GM19035 (cell line): ENCODE results near the gene PCSK7.
"Not testable (repeated sequence)": the region's sequence is repeated elsewhere in the genome, so short reads cannot be mapped to it uniquely, and the experiment has no call there.

Source experiments
- ATAC-seq: cut with Tn5 transposase; IDR thresholded peaks from one replicate; pipeline ENCODE4 v1.9.1; 2021; ENCODE audit not compliant: unreplicated experiment

PCSK7 gene

DNA sequence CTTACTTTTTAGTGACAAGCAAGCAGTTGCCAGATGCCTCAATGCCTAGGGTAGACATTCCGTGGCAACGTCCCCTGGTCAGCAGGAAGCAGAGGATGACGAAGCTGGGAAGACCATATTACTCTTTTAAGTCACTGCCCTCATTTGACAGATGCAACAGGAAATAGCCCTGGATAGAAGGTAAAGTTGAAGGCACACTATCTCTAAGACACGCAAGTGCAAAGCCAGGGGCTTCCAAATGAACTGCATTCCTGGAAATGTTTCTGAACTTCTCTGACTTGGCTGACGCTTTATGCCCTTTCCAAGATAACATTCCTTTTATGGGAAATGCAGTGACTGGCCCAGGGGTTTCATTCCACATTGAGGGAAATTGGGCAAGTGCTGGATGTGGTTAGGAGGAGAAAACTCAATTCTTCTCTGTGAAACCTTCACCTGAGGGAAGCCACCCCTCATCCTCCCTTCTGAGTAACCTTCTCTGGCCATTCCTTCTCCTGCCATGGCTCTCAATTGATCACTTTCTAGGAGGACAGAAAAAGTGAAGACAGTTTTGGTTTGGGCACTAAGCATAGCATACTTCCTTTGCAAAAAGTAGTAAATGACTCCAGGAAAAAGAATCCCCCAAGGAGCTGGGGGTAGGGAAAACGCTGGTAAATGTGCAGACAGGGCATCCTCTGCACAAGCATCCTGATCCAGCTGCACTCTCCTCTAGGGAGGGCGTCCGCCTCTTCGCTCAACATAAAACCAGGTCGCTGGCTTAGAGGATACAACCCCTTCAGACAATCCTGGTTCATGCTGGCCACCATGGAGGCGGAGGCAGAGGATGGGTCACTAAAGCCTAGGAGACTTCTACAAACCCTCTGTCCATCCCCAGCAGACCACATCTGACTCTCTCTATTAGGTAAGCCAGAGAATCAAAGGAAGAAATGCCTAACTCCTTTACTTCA lies 14.5 kb downstream of the PCSK7 start:
- no peak for ATAC-seq

DNA sequence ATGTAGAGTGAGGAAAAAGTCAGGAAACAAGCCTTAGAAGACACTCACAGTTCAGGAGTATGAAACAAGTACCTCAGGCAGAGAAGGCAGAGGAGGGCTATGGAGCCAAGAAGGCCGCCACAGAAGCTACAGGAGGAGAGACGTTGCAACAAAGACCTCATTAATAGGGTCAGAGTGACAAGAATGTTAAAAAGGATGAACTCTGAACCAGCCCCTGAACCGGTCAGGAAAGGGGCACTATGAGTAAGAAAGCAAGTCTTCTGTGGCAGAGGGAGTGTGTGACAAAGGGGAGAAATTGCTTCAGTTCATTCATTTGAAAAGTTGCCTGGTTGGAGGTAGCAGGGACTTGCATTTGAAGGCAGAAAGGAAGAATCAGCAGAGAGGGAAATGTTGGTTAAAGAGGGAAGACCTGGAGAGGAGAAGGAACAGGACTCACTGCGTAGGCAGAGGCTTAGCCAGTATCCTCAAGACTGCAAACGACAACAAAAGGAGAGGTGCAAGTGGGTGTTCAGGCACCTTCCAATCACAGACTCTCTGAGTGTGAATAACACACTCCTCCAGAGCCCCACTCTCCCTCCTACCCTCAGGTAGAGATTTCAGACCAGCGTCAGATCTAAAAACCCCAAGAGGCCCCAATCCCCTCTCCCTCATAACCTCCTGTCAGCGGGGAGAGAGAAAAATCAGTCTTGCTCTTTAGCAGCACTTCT lies 17.3 kb downstream of the PCSK7 start:
- ATAC-seq: no peak

DNA sequence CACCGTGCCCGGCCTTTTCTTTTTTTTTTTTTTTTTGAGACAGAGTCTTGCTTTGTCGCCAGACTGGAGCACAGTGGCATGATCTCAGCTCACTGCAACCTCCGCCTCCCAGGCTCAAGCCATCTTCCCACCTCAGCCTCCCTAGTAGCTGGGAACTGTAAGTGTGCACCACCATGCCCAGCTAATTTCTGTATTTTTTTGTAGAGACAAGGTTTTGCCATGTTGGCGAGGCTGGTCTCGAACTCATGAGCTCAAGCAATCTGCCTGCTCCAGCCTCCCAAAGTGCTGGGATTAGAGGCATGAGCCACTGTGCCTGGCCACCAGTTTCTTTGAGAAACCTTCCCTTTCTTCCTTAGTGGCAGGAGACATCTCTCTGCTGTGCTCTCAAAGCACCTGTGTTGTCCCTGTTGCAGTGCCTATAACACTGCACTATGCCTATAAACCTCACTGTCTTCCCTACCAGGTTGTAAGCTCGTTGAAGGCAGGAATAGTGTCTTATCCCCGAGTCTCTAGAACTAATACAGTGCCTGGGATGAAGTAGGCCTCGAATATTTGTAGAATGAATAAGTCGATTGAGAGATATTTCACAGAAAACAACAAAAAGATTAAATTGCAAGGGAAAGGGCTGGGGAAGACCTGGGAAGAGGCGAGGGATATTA lies 19.0 kb downstream of the PCSK7 start:
- no peak for ATAC-seq

DNA sequence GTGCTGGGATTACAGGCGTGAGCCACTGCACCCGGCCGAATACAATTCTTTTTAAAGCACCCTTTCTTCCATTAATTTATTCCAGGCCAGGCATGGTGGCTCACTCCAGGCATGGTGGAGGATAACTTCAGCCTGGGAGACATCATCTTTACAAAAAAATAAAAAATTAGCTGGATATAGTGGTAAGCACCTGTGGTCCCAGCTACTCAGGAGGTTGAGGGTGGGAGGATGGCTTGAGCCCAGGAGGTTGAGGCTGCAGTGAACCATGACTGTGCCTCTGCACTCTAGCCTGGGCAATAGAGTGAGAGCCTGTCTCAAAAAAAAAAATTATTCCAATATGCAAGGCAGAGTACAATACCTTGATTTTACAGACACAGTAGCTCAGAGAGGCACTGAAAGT lies 21.3 kb downstream of the PCSK7 start:
- no peak for ATAC-seq

DNA sequence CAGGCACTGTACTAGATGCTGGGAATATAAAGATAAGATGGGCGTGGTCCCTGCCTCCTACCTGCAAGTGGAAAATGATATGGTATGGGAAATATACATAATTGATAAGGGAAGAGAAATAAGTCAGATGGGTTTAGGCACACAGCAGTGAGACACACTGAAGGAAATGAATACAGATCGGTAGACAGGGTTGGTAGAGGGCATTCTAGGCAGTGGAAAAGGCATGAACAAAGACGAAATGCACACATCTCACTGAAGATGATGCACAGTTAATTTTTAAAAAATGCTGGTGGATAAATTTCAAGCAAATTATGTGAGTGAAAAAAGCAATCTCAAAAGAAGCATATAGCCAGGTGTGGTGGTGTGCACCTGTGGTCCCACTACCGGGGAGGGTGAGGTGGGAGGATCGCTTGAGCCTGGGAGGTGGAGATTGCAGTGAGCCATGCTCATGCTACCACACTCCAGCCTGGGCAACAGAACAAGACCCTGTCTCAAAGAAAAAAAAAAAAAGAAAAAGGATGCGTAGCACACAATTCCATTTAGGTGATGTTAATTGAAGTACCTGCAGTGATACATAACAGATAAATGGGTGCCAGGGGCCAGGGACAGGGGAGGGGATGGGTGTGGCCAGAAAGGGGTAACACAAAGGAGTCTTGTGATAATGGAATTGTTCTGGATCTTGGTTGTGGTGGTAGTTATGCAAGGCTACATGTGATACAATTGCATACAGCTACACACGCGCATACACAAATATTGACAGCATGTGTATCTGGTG lies 22.3 kb downstream of the PCSK7 start:
- ATAC-seq: not testable (repeated sequence)

DNA sequence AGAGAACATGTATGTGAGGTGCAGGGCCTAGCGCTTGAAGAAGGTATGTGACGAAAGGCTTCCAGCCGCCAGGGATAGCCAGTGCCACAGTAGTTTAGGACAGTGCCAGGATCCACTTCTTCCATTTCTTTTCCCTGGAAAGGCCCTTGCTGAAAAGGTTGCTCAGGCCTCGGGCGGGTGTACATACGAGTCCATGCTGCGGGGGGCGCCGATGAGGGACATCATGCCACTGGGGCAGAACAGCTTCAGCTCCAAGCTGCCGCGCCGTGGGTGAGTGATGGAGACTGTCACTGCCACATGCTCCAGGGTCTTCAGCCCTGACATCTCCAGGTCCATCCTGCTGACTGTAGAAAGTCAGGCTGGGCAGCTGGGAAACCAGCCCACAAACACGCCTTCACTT lies 23.2 kb downstream of the PCSK7 start:
- ATAC-seq: not testable (repeated sequence)

DNA sequence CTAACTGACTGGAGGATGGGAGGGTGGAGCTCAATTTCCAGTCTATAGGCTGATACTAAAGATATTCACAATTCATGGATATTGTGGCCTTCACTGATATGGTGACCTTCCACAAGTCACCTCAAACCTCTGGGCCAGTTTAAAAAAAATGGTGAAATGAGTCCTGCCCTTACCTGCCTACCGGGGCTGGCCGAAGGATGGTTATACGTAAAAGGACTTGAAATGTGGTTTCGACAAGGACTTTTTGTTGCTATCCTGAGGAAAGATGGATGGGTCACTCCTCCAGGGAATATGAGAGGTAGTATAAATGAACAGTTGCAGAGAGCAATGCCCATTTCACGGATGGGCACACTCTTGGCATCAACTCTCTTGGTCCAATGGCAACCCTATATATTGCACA lies 24.4 kb downstream of the PCSK7 start:
- ATAC-seq: not testable (repeated sequence)

DNA sequence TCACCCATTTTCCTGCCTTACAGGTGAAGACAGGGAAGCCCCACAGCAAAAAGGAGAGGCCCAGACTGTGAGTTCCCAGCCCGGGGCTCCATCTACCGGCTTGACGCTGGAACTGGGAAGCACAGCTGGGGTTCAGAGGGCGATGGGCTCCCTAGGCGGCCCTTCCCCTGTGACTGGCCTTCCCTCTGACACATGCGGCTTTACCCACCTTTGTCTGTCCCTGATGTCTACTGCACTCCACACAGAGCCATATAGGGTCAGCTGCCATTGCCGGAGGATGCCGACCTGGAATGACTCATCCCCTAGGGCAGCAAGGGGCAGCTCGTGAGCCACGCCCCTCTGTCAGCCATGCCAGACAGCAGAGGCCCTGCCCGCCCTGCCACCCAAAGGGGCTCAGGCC lies 25.0 kb downstream of the PCSK7 start:
- not testable (repeated sequence) for ATAC-seq

DNA sequence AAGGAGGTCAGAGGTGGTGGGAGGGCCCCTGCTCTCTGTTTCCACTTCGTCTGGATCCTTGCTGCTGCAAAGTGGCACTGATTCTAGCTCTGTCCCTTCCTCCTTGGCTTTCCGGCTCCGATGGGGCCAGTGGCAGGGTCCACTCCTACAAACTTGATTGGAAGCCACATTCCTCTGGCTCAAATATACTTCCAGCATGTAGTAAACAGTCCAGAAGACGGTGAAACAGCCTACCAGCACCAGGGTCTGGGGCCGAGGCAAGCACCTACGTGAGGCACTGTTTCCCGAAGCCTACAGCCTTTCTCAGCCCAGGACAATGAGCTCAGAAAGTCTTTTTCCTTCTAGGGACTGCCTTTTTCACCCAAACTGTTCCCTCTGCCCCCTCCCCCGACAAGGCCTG lies 25.8 kb downstream of the PCSK7 start:
- not testable (repeated sequence) for ATAC-seq

DNA sequence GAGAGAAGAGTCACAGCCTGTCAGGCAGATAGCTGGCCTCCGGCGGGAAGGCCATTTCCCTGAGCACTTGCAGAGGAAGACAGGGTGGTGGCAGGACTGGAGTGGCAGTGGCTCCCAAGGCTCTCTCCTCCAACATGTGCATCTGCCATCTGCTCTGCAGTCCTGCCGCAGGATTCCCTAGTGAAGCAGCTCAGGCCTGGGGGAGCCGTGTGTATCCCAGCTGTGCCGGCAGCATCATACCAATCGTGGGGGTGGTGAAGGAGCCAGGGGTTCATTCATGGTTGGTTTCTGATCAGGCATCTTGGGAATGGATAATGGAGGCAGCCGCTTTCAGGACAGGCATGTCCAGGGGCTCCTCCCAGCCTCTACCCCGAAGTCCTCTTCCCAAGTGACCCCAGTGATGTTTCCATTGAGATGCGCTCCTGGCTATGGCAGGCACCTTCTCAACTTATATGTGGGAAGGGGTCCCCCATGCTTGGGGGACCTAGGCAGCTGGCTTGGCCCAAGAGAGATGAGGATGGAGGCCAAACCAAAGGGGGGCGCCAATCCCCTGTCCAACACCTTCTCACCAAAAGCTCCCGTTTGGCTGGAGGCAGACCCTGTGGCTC lies 26.6 kb downstream of the PCSK7 start:
- no peak for ATAC-seq

DNA sequence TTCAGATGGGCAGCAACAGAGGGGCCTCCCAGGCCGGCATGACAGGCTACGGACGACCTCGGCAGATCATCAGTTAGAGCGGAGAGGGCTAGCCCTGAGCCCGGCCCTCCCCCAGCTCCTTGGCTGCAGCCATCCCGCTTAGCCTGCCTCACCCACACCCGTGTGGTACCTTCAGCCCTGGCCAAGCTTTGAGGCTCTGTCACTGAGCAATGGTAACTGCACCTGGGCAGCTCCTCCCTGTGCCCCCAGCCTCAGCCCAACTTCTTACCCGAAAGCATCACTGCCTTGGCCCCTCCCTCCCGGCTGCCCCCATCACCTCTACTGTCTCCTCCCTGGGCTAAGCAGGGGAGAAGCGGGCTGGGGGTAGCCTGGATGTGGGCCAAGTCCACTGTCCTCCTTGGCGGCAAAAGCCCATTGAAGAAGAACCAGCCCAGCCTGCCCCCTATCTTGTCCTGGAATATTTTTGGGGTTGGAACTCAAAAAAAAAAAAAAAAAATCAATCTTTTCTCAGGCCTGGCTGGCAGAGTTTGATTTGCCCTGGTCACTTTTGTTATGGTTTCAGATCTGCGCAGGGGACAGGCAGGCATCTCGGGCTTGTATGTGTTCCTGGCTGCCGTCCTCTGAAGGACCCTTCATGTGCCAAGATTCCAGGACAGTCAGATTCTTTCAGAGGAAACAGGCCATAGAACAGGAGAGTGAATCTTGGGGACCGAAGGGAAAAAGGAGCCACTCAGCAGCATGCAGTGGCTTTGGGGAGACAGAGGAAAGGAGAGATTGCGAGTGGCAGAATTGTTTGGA lies 27.4 kb downstream of the PCSK7 start:
- no peak for ATAC-seq

DNA sequence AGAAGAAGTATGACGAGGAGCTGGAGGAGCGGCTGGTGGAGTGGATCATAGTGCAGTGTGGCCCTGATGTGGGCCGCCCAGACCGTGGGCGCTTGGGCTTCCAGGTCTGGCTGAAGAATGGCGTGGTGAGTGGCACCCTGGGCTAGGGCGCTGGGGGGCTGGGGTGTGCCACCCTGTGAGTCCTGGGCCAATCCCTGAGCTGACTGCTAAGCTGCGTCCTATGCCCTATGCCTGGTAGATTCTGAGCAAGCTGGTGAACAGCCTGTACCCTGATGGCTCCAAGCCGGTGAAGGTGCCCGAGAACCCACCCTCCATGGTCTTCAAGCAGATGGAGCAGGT lies 28.8 kb downstream of the PCSK7 start:
- ATAC-seq: no peak

DNA sequence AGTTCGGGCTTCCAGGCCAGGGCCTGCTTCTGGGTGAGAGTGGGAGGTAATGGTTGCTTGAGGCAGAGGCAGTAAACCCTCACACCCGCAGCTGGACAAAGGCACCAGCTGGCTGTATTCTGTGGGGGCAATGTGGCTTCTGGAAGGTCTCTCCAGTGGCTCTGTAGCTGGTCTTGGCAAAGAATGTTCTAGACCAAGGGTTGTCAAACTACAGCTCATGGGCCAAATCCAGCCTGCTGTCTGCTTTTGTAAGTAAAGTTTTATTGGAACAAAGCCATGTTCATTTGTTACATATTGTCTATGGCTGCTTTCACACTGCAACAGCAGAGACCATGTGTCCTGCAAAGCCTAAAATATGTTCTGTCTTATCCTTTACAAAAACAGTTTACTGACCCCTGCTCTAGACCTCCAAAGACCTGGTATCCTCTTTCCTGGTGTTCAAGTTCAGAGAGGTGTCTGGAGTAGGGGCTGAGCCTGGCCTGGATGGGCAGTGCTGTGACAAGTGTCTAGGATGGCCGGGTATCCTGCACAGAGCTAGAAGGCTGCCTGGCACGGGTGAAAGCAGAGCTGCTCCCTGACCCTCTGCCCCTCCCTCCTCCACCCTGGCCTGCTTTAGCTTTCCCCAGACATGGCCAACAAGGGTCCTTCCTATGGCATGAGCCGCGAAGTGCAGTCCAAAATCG lies 29.3 kb downstream of the PCSK7 start:
- ATAC-seq: no peak

DNA sequence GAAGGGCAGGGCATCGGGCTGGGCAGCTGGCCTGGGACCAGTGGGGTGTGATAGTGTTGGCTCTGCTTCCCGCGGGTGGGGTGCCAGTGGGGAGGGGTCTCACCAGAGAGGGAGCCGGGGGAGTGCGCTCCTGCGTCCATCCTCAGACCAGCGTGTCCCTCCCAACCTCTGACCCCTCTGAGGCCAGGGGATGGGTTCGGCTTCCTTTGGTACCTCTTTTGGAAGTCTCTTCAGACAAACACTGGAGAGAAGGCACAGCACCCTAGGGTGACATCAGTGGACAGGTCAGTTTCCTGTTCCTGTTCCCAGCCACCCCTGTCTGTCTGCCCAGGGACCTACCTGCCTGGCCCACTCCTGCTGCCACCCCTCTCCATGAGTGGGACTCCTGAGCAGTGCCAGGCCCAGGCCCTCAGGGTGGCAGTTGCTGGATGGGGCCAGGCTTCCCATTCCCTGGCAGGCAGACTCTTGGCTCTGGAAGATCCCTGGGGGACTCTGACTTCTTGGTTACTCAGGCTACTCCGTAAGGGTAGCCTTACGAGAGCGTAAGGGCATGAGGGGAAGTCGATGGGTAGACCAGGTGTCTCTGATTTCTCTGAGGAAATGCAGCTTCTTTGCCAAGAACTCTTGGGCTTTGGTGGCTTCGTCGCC lies 30.1 kb downstream of the PCSK7 start:
- no peak for ATAC-seq

DNA sequence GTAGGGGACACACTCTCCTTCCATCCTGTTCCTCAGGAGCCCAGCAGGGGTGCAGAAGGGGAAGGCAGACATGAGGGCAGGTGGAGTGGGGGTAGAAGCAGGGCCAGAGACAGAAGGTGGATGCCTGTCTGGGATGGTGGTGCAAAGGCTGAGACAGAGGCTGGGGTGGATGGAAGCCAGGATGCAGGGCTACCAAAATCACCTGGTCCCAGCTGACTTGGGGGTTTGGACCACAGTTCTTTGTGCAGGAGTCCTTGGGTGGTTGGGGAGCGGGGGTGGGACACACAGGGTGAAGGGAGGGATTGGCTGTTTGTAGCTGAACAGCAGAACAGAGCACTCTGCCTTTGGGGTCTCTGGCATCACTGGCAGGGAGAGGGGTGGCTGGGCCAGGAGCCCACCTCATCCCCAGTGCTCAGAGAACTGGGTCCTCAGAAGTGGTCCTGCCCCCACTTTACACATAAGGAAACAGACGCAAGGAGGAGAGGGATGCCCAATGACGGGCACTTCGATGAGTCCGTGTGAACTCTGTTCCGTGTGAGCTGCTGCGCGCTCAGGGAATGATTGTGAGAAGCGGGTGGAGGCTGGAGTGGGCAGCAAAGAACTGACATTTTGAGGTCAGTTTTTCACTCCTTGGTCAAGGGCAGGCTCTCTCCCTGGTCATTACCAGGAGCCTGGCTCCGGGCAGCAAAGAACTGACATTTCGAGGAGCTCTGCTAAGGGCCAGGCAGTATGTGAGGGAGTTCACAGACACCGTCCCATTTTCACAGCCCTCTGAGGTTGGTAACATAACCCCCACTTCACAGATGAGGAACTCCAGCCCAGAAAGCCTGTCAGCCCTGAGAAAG lies 30.8 kb downstream of the PCSK7 start:
- ATAC-seq: no peak

DNA sequence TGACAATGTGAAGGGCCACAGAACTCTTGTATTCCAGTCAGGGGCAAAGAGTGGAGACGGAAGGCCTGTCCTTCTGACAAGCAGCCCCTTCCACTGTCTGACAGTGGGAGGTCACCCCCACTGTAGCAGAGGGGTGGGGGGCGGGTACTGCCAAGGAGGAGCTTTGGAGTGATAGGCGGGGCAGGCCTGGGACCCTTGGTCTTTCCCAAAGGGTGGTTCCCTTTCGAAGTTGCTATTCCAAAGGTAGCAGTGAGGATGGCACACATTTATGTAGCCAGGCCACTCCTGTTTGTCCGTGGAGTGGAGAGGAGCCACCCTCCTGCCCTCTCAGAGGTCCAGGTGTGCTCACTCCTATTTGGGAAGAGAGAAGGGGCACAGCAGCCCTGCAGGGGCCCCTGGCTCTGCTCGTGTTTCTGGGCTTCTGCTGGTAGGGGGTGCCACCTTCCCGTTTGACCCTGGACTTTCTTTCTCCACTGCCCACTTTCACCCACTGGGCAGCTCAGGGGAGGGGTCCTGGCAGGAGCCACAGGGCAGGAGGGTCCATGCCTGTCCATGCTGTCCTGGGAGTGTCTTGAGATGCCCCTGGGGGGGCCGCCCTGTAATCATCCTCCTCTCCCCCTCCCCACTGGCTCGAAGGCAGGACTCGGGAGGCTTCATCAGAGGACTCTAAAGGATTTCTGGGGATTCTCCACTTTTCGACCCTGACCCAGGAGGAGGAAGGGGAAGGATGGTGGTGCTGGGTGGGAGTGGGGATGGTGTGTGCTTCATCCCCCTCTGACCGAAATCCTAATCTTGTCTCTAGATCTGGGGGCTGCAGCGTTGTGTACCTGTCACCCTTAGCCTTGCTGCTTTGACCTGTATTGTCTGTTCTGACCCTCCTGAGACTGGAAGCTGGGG lies 31.7 kb downstream of the PCSK7 start:
- ATAC-seq: no peak
